Keratinocyte (primary cell): Measurements from ENCODE around the gene ZNF451.

ENCODE experiments used
- EZH2 ChIP-seq: IDR thresholded peaks from one replicate; pipeline ENCODE4 v1.6.1; 2012; ENCODE audit warnings: inconsistent platforms, mild to moderate bottlenecking, low read length, moderate library complexity
- TF ChIP-seq, protein P1 (sequence below), 3 experiments: IDR thresholded peaks in 1 of 3; conservative IDR thresholded peaks in 1 of 3; optimal IDR thresholded peaks in 1 of 3; 2 replicates in 2 of 3; 3 replicates in 1 of 3; pipeline versions ENCODE3 to v1.5.1; 2011; ENCODE audit warnings: low read length in 3 of 3, mild to moderate bottlenecking in 3 of 3, moderate library complexity in 2 of 3, control low read depth in 1 of 3, inconsistent platforms in 1 of 3; ENCODE audit not compliant: insufficient read depth in 2 of 3; ENCODE audit errors: extremely low read depth in 1 of 3

DNA sequence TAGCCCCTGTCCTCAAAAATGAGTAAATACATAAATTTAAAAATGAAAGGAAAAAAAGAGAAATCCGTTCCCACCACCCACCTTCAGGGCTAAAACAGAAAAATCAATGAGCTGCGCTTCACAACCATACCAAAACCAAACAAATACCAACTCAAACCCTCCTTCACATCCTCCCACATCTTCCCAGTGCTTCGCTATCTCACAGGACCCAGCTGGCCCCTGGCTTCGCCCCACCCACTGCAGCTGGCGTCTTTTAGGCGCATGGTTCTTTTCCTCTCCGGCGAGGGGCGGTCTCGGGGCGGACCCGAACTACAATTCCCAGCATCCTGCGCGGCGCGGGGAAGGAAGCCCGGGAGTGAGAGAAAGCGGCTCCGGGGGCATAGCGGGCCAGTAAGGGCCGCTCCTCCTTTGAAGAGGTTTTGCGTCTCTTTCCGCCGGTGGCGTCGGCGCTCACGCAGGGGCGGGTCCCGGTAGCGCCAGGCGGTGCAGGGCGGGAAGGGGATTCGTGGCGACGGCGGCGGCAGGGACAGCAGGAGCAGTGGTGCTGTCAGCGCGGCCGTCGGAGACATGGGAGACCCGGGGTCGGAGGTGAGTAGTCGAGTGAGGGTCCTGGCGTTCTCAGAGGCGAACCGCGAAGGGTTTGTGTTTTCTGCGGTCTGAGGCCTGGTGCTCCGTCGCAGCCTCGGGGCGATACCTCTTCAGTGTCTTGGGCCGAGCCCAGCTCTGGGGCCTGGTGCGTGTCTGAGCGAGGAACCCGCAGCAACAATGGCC lies at the start of gene ZNF451:
- TF ChIP-seq, protein P1, sequence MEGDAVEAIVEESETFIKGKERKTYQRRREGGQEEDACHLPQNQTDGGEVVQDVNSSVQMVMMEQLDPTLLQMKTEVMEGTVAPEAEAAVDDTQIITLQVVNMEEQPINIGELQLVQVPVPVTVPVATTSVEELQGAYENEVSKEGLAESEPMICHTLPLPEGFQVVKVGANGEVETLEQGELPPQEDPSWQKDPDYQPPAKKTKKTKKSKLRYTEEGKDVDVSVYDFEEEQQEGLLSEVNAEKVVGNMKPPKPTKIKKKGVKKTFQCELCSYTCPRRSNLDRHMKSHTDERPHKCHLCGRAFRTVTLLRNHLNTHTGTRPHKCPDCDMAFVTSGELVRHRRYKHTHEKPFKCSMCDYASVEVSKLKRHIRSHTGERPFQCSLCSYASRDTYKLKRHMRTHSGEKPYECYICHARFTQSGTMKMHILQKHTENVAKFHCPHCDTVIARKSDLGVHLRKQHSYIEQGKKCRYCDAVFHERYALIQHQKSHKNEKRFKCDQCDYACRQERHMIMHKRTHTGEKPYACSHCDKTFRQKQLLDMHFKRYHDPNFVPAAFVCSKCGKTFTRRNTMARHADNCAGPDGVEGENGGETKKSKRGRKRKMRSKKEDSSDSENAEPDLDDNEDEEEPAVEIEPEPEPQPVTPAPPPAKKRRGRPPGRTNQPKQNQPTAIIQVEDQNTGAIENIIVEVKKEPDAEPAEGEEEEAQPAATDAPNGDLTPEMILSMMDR (optimal IDR thresholded peaks at IDR 0.05 in 1 of 3, IDR thresholded peaks at IDR 0.05 in 1 of 3, conservative IDR thresholded peaks at IDR 0.05 in 1 of 3; ENCODE audit: extremely low read depth in 1 of 3, insufficient read depth in 2 of 3, low read length in 3 of 3), result no peak
- no peak for TF ChIP-seq EZH2
